Measurements from ENCODE around the gene PAPOLG.
"Not testable (repeated sequence)": the region's sequence is repeated elsewhere in the genome, so short reads cannot be mapped to it uniquely, and the experiment has no call there.

Gene PAPOLG

DNA sequence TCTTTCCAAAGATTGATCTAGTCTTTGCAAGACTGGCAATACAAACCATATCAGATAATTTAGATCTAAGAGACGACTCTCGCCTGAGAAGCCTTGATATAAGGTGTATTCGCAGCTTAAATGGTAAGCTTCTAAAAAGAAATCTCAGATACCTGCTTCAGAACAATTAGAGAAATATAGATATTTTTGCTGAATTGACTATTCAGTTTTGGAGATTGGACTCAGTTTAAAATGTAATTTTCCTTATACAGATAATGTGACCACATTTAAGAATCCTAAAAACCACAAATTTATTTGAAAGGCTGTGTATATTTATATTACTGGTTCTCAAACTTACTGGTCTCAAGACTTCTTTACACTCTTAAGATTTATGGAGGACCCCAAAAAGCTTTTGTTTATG, 15.4 kb downstream of the PAPOLG start:
- in situ Hi-C loops (cut with MboI; ENCODE audit: low sequenced_read_pairs), result no loop called here

DNA sequence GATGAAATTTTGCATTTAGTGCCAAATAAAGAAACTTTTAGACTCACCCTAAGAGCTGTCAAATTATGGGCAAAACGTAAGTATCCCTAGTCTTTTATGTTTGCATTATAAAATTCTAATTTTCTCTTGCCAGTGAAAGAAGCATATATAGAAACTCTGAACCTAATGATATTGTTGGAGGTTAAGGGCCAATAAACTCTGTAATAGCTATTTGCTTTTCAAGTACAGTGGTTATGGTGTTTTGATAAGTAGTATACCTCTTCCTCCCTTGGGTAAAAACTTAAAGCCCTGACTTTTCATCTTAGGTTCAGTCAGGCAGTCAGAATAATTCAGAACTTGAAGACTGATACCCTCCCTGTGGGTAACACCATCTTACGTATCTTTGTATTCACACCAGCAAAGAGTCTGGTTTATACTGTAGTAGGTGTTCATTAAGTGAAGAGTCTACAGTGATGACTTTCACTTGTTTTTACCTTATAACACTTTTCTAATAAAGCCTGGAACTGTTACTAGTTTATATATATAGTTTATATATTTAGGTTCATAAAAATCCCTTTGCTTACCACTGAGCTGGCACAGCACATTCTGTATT, 19.1 kb downstream of the PAPOLG start:
- in situ Hi-C loops (cut with MboI; ENCODE audit: low sequenced_read_pairs), result no loop called here

DNA sequence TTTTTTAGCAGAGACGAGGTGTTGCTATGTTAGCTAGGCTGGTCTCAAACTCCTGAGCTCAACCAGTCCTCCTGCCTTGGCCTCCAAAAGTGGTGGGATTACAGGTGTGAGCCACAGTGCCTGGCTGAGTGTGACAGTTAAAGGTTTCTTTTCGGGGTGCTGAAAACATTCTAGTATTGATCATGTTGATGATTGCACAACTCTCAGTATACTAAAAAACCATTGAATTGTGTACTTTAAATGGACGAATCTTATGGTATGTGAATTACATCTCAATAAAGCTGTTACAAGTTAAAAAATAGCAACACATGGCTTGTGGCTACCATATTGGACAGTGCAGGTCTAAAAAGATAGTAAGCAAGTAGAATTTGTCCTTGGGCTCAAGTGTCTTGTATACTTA, 22.3 kb downstream of the PAPOLG start:
- in situ Hi-C loops (cut with MboI; ENCODE audit: low sequenced_read_pairs), result no loop called here

DNA sequence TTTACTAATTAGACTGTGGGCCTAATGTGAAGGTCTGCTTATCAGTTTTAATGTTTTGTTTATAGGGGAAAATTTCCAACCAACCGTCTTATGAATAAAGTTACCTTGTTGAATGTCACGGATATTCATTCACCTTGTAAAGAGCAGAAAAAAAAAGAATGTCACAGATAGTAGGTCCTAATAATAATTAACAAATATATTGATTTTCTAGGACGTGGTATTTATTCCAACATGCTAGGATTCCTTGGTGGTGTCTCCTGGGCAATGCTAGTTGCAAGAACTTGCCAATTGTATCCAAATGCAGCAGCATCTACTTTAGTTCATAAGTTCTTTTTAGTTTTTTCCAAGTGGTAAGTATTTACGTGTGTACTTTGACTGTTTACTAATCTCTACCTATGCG, 23.4 kb downstream of the PAPOLG start:
- in situ Hi-C loops (cut with MboI; ENCODE audit: low sequenced_read_pairs), result no loop called here

DNA sequence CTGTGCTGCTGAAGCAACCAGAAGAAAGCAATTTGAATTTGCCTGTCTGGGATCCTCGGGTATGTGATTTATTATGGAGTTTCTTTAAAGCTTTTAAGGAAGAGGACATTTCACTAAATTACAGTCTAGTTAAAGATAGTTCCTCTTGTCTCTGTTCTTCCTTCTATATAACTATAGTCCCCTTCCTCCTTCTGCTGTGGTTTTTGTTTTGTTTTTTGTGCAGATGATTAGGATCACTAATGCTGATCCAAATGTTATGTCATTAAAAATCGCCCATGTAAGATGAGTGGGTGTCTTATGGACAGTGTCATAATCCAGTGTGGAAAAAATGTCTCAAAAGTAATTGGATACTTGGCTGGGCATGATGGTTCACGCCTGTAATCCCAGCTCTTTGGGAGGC, 24.7 kb downstream of the PAPOLG start:
- in situ Hi-C loops (cut with MboI; ENCODE audit: low sequenced_read_pairs), result no loop called here

DNA sequence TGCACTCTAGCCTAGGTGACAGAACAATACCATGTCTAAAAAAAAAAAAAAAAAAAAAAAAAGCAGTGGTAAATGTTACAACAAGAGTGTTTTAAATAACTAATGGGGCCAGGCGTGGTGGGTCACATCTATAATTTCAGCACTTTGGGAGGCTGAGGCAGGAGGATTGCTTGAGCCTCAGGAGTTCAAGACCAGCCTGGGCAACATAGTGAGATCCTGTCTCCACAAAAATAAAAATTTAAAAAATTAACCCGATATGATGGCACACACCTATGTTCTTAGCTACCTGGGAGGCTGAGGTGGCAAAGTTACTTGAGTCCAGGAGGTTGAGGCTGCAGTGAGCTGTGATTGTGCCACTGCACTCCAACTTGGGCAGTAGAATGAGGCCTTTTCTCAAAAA, 37.1 kb downstream of the PAPOLG start:
- in situ Hi-C loops (cut with MboI; ENCODE audit: low sequenced_read_pairs), result no loop called here

DNA sequence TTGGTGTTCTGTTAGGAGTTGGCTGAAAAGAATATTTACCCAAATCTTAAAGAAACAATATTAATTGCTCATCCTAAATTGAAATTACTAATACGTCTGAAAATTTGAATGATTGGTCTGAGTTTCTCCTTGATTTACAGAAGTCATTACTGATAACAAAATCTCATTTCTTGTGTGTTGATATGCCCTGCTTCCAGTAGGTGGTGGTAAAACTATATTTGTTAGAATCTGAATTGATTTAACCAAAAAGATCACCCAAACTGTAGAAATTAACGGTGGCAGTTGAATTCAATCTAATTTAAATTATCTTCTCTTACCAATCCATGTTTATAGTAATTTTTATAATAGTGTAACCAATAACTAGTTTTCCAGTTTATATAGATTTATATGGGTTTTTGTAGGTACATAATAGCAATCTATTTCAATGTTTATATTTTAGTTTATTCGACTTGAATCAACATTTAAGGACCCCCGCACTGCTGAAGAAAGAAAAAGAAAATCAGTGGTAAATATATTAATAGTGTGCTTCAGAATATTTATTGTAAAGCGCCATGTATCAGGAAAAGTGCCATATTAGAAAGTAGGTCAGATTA, 38.3 kb downstream of the PAPOLG start:
- in situ Hi-C loops (cut with MboI; ENCODE audit: low sequenced_read_pairs), result no loop called here

DNA sequence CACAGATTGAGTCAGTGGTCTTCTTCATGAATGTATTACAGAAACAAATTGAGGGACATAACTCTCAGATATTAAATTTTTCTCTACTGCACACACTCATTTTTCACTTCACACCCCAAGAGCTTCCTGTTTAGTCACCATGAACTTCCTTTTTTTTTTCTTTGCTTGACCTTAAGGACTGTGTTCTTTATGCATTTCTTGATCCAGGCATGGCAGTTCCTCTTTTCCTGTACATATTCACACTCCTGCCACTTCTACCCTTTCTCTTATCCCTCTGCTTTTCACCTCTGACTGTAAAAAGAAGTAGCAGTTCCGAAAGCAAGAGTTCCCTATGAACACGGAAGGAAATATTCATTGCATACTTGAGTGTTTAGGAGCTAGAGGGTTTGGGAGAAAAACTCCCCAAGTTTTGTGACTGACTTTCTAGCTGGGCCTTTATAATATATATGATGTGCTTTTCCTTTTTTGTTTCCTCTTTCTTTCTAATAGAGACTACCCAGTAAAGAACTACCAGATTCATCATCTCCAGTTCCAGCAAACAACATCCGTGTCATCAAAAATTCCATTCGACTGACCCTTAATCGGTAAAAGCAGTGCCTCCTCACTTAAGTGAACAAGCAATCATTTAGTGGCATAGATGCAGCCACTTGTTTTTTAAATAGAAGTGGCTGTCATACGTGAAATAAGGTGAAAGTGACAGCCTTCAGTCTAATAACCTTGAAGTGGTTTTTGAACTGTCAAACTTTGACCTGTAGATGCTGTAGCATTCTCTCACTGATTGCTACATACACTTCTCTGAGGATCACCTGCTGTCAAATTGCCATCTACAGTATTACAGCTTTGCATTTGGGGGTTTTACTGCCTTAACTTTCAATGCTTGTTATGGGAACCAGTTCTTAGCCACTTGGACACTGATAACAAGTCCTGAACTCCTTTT, 40.8 kb downstream of the PAPOLG start:
- in situ Hi-C loops (cut with MboI; ENCODE audit: low sequenced_read_pairs), result no loop called here

DNA sequence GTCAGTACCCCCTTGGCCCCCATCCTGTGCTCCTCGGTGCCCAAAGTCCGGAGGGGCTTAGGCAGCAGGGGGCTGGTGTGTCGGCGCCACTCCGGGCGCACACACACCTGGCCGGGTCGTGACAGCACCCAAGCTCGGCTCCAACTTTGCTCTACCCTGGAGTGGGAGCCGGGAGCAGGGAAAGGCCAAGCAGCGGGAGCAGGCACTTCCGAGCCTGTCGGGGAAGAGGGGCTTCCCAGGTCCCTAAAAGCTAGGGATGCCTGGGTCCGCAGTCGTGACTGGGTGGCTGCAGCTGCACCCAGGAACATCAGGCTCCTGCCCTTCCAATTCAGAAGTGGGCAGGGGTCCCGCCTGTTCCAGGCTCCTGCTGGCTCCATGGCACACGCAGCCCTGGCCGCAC, 48.4 kb downstream of the PAPOLG start:
- in situ Hi-C loops (cut with MboI; ENCODE audit: low sequenced_read_pairs), result loop anchor here (10.0 kb wide), 2 partner anchors 90 to 190 kb away; no protein-coding TSS in a partner anchor

DNA sequence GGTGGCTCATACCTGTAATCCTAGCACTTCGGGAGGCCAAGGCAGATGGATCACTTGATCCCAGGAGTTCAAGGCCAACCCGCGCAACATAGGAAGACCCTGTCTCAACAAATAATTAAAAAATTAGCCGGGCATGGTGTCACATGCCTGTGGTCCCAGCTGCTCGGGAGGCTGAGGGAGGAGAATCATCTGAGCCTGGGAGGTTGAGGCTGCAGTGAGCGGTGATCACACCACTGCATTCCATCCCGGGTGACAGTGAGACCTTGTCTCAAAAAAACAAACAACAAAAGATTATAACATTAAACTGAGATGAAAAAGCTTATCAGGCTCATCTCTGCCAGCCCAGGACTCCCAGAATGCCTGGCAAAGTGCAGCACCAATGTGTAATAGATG, 50.5 kb downstream of the PAPOLG start:
- in situ Hi-C loops (cut with MboI; ENCODE audit: low sequenced_read_pairs), result loop anchor here (10.0 kb wide), 2 partner anchors 88 to 188 kb away; no protein-coding TSS in a partner anchor

DNA sequence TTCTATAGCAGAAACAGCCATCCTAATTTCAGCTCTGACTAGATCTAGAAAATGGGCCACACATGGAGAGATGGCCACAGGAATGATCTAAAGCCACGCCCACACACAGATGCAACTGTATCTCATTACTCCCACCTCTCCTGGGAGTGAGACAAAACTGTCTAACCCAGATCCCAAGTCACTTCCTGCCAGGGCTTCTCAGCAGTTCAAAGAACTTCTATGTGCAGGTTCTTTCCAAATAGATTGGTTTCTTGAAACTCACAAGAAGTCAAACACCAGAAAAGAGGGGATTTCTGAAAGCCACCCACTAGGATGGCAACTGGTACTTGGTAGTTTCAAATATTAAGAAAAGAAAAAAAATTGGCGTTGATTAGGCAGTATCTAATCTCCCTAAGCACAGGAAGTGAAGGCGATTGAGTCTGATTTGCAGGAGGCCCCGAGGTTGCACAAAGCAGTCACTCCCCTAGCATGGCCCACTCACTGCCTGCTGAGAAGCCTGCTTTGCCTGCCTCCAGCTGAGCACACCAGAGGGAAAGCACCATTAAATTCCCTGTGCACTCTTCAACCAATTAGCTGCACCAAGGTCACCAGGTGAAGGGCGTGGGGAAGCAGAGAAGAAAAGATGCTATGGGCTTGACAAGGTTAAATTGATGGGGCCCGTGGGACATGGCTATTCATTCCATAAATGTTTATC, 51.1 kb downstream of the PAPOLG start:
- in situ Hi-C loops (cut with MboI; ENCODE audit: low sequenced_read_pairs), result loop anchor here (10.0 kb wide), 2 partner anchors 88 to 188 kb away; no protein-coding TSS in a partner anchor

DNA sequence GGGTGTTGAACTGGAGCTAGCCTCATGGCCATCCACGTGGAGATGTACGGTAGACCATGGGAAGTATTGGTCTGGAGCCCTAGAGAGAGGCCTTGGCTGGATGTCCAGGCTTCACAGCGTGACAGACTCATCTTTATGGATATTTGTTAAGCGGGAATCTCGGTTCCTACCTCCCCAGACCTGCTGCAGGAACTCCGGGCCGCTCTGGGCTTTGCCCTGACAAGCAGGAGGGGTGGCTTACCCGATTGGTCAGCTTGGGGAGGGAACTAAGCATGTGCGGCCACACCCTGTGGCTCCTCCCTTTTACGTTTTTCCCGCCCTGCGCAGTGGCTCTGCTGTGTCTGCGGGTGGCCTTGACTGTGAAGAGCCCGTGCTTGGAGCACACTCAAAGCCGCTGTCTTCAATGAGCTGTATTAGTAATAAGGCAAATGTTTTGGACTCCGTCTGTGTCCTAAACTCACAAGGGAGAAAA, 52.3 kb downstream of the PAPOLG start:
- in situ Hi-C loops (cut with MboI; ENCODE audit: low sequenced_read_pairs), result loop anchor here (10.0 kb wide), 2 partner anchors 86 to 186 kb away; no protein-coding TSS in a partner anchor

DNA sequence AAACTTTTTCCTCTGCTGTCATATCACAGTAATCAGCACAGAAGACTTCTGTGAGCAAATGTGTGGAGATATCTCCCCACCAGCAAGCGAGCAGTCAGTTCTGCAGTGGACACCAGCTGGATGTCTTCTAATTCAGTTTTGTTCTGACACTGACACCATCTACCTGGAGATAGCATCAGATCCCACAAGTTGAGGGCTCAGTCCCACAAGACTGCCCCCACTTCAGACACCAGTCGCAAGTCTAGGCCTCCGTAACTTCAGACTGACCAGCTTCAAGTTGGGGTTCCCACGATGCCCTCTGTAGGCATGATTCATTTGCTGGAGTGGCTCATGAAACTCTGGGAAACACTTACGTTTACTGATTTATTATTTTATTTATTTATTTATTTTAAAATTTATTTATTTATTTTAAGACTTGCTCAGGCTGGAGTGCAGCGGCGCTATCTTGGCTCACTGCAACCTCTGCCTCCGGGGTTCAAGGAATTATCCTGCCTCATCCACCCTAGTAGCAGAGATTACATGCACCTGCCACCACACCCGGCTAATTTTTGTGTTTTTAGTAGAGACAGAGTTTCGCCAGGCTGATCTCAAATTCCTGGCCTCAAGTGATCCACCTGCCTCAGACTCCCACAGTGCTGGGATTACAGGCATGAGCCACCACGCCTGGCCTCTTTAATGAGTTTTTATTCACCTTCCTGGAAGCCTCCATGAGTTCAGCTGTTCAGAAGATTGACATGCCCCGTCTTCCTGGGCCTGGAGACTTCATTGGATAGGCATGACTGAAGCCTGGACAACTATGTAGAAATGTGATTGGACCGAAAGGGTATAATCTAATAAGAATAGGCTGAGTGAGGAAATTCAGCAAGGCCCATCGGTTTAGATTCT, 55.7 kb downstream of the PAPOLG start:
- in situ Hi-C loops (cut with MboI; ENCODE audit: low sequenced_read_pairs), result no loop called here

DNA sequence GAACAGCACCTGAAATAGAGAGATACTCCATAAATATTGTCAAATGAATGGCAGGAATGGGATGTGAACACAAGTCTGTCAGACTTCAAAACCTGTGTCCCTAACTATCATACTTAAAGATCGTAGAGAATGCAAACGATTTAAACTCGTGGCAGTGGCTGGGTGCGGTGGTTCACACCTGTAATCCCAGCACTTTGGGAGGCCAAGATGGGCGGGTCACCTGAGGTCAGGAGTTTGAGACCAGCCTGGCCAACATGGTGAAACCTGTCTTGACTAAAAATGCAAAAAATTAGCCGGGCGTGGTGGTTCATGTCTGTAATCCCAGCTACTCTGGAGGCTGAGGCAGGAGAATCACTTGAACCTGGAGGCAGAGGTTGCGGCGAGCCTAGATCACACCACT, 61.1 kb downstream of the PAPOLG start:
- in situ Hi-C loops (cut with MboI; ENCODE audit: low sequenced_read_pairs), result not testable (repeated sequence)

DNA sequence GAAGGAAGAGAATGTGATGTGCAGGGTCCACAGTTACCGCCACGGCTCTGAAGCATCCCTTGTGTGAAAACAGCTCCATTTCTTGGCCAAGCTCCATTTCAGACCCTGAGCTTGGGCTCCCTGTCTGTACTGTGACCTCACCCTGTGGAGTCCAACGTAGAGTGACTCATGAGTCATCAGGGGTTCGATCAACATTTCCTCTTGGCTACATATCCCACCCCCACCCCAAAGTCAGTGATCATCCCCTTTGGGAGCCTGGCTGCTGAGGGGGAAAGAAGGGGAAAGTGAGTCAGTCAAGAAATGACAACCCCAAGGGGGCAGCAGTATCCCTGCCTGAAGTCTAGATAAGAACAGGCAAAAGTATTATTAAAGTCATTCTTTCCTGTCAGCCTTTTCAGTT, 62.2 kb downstream of the PAPOLG start:
- in situ Hi-C loops (cut with MboI; ENCODE audit: low sequenced_read_pairs), result no loop called here

DNA sequence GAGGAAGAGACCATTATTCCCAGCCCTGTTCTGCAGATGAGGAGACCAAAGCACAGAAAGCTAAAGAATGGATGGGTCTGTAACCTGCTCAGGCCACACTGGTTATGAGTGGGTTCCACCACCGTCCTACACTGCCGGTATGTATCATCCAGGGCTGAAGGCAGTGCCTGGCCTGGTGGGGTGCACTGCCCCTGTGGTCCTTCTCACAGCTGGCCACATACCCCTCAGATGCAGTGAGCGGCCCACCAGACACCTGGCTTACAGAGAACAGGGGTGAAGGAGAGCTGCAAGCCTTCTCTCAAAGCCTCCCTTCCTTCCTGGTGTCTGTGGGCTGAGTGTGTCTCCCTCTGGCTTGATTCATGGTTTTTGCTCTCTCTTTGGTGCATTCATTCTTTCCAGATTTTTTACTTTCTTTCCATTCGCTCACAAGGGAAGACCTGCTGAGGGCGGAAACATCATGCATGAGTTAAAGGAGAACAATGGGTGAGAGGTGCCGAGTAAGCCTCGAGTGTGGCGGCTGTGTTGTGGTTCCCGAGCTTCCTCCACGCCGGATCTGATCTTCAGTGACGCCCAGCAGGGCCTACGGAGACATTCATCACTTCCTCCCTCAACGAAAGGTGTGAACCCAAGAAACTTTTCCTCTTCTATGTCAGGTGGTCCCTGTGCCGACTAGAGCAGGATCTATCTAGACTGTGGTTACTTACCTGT, 63.2 kb downstream of the PAPOLG start:
- in situ Hi-C loops (cut with MboI; ENCODE audit: low sequenced_read_pairs), result no loop called here

DNA sequence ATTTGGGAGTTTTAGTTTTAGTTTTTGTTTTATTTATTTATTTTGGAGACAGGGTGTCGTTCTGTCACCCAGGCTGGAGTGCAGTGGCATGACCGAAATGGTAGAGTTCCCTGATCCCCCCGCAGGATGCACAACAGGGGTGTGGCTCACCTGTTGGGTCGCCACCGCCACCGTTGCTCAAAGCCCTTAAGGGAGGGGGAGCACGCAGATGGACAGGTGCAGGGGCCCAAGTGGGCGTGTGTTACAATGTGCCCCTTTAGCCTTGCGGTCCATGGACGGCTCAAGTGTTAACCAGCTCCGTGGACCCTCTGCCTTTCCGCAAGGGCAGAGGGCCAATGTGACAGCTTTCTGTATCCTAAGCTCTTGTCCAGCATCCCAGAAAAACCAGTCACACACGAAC, 63.9 kb downstream of the PAPOLG start:
- in situ Hi-C loops (cut with MboI; ENCODE audit: low sequenced_read_pairs), result no loop called here

DNA sequence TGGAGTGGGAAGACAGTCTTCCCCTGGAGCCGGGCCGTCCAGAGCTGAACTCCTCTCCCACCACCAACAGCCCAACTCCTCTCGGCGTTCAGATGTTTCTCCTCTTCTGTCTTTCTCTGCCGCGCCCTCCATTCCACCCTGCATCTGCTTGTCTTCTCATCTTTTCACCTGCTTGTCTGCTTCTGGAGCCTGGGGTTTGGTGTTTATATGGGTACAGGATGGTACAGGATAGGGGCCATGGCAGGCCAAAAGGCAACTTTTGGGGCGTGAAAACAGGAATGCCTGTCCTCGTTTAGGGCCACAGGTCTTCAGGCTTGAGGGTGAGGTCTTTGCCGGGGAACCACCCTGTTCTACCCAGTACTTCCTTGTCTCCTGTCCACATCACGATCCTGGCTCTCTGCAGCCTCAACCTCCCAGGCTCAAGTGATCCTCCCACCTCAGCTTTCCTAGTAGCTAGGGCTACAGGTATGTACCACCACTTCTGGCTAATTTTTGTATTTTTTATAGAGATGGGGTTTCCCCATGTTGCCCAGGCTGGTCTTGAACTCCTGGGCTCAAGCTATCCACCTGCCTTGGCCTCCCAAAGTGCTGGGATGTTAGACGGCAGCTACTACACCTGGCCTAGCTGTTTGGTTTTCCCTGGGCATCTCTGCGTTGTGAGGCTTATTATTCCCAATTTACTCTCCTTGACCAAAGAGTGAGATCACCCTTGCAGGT, 64.5 kb downstream of the PAPOLG start:
- in situ Hi-C loops (cut with MboI; ENCODE audit: low sequenced_read_pairs), result no loop called here

DNA sequence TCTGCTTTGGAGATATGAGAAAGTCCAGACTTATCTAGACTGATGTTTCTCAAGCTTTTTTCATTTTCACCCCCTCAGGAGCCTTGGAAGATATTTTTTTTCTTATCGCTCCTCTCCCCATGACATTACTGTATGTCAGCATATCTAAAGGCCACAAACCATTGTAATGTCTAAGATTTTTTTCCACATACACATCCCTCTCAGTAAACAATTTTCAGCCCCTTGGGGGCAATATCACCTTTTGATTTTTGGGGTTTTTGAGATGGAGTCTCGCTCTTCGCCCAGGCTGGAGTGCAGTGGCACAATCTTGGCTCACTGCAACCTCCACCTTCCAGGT, 65.0 kb downstream of the PAPOLG start:
- in situ Hi-C loops (cut with MboI; ENCODE audit: low sequenced_read_pairs), result no loop called here
